ENCODE results near the gene SOX13.

DNA sequence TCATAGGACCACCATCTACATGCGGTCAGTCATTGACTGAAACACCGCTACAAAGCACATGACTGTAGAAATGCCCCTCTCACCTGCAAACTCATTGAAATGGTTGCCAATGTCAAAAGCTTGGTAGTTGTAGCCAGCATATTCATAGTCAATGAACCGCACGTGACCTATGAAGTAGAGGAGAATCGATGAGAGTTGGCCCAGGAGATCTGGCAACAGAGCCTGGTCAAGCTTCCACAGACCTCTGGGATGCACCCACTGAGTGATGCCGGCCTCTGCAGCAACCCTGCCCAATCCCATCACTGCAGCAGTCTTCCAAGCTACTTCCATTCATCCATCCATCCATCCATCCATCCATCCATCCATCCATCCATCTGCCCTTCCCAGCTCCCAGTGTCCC lies 67.0 kb downstream of the SOX13 start:
- TF ChIP-seq CTCF (IDR thresholded peaks at IDR 0.05) = no peak
- TF ChIP-seq POLR2A (IDR thresholded peaks at IDR 0.05) = no peak

Measured in uterus (tissue), 2 donors.